HG03066 (cell line): ENCODE measurements around the gene CCL11.

Source experiments
- ATAC-seq: cut with Tn5 transposase; IDR thresholded peaks from one replicate; pipeline ENCODE4 v1.9.1; 2021; ENCODE audit warnings: low read depth; ENCODE audit not compliant: unreplicated experiment

CCL11 gene

GRCh38 chr17:34255841-34256240 lies 29.7 kb upstream of the CCL11 start:
- no peak for ATAC-seq

- ATAC-seq, result no peak
Observed at GRCh38 chr17:34257299-34257985, 28.1 kb upstream of the CCL11 start.

GRCh38 chr17:34257986-34258326 lies 27.6 kb upstream of the CCL11 start:
- no peak for ATAC-seq

GRCh38 chr17:34259146-34259545 lies 26.4 kb upstream of the CCL11 start:
- ATAC-seq, result no peak

- no peak for ATAC-seq
Observed at GRCh38 chr17:34260861-34261260, 24.7 kb upstream of the CCL11 start.

- ATAC-seq, result no peak
Observed at GRCh38 chr17:34261568-34262337, 23.8 kb upstream of the CCL11 start.

GRCh38 chr17:34265711-34266110 lies 19.8 kb upstream of the CCL11 start:
- ATAC-seq, result no peak

GRCh38 chr17:34269969-34270368 lies 15.6 kb upstream of the CCL11 start, which contains the start of gene CCL7:
Gene CCL7, plus strand, starts transcription at chr17:34270221. Its CDS starts 70 bp downstream, at chr17:34270291.
- no peak for ATAC-seq

GRCh38 chr17:34275881-34276280 lies 9.7 kb upstream of the CCL11 start:
- ATAC-seq, result no peak

GRCh38 chr17:34276826-34277225 lies 8.7 kb upstream of the CCL11 start:
- ATAC-seq, result no peak

- no peak for ATAC-seq
Observed at GRCh38 chr17:34283571-34283970, 2.0 kb upstream of the CCL11 start.

GRCh38 chr17:34287875-34288274 lies 2.3 kb downstream of the CCL11 start:
- no peak for ATAC-seq

GRCh38 chr17:34290586-34290985 lies 5.0 kb downstream of the CCL11 start:
- no peak for ATAC-seq

GRCh38 chr17:34291721-34292348 lies 6.3 kb downstream of the CCL11 start:
- ATAC-seq, result no peak

- ATAC-seq, result no peak
Observed at GRCh38 chr17:34299027-34299426, 13.5 kb downstream of the CCL11 start.

GRCh38 chr17:34299956-34300577 lies 14.5 kb downstream of the CCL11 start:
- no peak for ATAC-seq

- no peak for ATAC-seq
Observed at GRCh38 chr17:34300652-34301370, 15.3 kb downstream of the CCL11 start.

GRCh38 chr17:34301986-34302385 lies 16.4 kb downstream of the CCL11 start:
- ATAC-seq, result no peak

- ATAC-seq, result no peak
Observed at GRCh38 chr17:34302636-34303035, 17.1 kb downstream of the CCL11 start.

- ATAC-seq, result no peak
Observed at GRCh38 chr17:34303606-34304005, 18.1 kb downstream of the CCL11 start.

- ATAC-seq, result no peak
Observed at GRCh38 chr17:34305061-34305460, 19.5 kb downstream of the CCL11 start.
